ENCODE data around the gene ZBTB12.
"Not testable (repeated sequence)": the region's sequence is repeated elsewhere in the genome, so short reads cannot be mapped to it uniquely, and the experiment has no call there.

Gene ZBTB12

DNA sequence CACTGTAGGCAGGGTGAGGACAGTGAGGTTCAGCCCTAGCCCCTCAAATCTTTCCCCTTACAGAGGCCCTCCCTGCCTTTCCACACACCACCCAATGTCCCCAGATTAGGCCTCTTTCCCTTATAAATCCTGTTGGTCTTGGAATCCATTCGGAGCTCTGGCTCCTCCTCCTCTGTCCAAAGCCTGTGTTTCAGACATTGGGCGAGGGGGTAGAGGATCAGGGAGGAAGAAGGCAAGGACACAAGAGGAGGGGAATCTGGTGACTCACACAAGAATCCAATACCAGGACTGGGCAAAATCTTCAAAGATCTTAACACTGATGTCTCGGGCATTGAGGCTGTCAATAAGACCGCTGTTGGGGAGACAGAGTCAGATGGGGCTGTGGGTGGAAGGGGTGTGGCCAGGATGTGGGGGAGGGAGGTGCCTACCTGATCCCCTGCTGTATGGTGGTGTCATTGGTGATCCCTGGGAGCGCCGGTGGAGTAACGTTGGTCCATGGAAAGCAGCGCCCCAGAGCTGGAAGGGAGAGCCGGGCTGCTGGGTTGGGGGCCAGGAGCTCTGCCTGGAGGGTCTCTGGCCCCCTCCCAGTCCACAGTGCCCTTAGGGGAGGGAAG, 30.7 kb downstream of the ZBTB12 start:
- DNase-seq, result no peak

DNA sequence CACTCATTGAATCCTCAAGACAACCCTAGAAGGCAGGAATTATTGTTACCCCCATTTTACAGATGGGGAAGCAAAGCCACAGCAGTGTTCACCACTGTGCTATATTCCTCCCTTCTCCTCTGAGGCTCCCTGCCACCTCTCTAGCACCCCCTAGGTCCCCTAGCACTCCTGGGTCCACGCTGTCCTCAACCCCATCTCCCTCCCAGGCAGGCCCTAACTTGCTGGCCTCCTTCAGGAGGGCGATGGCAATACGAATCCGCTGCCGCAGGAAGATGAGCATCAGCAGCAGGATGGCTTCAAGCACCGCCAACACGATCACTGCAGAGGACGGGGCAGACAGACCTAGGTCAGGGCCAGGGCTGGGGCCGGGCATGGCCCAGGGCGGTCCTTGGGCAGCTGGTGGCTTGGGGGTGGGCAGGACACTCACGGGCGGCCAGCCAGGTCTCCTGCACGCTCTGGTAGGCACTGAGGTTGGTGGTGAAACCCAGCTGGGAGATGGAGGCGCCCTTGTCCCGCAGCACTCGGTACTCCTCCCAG, 31.4 kb downstream of the ZBTB12 start:
- no peak for DNase-seq

DNA sequence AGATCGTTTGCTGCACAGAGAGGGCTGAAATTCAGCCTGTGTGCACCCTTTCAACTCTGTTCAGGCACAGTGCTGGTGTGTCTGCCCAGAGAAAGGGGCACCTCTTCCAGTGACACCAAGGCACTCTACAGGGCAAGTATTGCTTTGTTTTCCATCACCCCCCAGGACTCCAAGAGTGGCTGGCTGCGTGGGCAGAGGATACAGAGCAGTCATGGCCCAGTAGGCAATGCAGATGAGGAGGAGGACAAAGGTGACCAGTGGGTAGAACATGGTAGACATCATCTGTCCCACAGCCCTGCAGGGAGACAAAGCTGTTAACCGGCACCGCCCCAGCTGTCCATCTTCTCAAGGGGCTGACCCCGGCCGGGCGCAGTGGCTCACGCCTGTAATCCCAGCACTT, 32.5 kb downstream of the ZBTB12 start:
- DNase-seq, result no peak

DNA sequence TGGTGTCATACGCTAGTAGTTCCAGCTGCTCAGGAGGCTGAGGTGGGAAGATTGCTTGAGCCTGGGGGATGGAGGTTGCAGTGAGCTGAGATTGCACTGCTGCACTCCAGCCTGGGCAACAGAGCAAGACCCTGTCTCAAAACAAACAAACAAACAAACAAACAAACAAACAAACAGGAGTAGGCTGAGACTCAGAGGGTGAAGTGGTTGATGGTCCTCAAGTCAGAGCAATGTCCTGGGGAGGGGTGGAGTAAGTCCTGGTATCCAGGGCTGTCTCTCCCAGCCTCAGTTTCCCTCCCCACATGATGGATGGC, 33.3 kb downstream of the ZBTB12 start:
- not testable (repeated sequence) for DNase-seq

DNA sequence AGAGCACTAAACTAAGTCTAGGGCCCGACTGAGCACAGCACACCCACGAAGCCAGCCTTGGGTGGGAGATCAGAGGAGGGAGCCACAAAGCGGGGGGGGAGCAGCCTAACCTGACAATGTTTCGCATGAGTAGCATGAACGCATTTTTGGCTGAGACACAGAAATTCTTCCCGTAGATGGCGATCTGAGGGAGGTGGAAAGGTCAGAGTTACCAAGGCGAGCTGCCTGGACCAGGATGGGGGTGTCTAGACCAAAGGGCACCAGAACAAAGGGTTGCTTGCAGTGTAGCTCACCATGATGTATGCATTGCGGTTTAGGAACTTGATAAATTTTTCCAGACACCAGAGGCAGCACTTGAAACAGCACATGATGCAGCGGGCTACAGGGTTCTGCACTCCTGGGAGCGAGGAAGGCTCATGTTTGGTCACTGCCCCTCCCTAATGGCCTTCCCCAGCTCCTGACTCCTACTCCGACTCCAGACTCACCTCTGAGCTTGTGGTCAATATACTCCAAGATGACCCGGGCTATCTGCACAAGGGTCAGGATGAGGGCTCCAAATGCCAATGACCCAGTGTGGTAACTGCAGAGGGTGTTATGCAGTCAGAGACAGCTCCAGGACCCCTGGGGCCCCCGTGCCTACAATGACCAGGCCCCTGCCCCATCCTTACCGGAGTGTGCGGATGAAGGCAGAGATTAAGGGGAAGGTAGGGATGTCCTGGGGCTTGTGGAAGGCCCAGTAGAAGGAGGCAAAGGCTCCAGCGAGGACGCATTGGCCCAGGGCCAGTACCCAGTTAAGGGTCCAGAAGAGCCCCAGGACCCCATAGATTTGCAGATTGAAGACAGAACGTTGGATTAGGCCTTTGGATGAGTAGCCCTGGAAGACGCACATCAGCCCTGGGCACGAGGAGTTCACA, 36.4 kb downstream of the ZBTB12 start:
- no peak for DNase-seq

DNA sequence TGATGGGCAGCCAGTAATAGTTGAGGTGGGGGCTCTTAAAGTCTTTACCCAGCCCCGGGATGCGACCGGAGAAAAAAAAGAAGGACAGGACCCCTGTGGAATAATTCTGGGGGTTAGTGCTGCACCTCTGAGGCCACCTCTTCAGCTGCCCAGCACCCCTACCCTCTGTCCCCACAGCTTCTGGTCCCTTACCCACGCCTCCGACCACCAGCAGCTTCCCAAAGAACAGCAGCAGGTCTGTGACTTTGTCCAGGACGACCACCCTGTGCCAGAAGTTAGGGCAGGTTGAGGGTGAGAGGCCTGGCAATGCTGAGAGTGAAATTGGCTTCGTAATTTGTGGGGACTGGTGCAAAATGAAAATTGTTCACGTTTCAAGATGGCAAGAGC, 37.1 kb downstream of the ZBTB12 start:
- DNase-seq, result no peak

DNA sequence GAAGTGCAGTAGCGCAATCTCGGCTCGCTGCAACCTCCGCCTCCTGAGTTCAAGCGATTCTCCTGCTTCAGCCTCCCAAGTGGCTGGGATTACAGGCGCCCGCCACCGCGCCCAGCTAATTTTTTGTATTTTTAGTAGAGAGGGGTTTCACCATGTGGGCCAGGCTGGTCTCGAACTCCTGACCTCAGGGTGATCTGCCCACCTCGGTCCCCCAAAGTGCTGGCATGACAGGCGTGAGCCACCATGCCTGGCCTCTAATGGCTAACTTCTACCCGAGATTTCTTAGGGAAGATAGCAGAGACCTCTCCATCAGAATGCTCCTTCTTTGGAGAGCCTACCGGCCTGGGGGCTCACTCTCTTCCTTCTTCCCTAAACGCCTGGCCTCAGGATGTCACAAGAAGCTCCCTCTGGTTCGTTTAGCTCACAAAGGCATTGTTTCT, 37.7 kb downstream of the ZBTB12 start:
- DNase-seq, result not testable (repeated sequence)

DNA sequence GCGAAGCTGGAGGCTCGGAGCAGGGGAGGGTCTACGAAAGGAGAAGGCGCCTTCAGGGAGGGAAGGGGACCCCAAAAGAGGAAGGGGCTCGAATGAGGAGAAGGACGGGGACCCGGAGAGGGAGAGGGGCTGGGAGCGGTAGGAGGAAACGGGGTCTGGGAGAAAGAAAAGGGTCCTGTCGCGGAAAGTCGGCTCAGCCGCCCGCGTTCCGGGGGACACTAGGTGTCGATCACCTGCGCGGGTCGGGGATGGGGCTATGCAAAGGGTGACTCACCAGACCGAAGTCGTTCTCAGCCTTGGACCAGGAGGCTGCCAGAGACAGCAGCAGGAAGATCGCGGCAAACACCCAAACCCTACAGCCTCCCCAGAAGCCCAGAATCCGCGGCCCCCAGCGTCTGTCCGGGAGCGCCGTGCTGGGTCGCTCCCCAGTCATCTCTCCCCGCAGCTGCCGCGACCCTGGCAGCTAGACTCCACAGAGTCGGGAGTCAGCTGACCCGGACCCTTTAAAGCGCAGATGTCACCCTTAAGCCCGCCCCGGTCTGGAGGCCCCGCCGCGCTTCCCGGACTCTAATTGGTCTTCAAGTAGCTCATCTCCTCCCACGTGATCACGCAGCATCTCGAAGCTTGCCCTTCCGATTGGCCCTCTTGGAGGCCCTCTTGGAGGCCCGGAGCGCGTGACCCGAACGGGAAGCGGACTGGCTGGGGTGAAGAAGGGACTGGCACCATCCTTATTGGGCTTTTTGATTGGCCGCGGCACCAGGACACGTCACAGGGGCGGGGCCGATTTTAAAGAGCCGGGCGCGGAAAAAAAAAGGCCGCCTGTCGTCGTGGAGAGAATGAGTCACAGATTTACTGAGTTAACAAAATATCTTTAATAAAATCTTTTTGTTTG, 39.3 kb downstream of the ZBTB12 start, which contains the start of gene NEU1:
Gene NEU1, minus strand, starts transcription at position 478 of the 892 bp plus-strand sequence. Its CDS starts 45 bp downstream, at position 433.
- DNase-seq, result peak; percentile 98

DNA sequence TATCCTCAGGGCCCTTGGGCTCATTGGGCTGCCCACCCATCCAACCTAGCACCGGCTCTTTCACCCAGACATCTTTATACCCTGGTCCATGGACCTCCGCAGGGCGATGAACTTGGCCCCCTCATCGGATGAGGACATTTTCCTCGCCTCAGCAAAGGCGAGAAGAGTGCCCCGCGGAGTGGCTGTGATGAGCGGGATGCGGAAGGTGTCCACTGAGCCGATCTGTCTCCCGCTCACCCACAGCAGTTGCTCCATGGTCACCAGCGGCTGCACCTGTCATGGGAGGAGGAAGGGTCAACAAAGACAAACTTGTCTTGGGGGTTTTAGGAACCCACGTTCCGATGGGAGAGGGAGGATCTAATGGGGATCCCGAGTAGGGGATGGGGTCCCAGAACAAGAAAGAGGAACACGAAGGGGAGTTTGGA, 40.0 kb downstream of the ZBTB12 start:
- DNase-seq, result no peak

DNA sequence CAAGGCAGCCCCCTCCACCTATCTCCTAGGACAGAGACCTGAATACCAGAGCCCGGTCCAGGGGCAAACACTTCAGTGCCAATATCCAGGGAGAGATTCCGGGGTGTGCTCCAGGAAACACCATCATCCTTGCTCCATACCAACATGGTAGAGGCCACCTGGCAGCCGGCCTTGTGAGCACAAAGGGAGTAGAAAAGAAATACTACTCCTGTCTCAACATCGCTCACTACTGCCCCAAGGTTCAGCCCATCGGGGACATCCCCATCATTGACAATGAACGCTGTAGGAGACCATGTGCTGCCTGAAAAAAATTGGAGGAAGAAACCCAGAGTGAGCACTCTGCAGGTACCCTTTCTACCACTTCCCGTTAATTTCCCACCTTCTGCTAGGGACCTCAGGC, 40.7 kb downstream of the ZBTB12 start:
- no peak for DNase-seq

DNA sequence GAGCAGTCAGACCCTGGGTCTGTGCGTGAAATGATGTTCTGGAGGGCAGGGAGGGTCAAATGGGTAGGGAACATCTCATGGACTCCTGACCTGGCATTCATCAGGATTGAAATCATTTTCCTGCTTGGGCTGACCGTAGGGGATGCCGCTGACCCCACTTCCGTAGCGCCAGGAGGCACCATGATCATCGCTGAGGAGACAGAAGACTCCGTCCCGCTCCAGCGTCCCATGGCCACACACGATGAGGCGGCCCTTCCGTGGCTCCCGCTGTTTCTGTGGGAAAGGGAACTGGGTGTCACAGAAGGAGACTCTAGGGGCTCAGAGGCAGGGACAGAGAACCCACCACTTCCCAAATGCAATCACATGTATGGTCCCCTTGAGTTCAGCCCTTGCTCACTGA, 41.5 kb downstream of the ZBTB12 start:
- no peak for DNase-seq

DNA sequence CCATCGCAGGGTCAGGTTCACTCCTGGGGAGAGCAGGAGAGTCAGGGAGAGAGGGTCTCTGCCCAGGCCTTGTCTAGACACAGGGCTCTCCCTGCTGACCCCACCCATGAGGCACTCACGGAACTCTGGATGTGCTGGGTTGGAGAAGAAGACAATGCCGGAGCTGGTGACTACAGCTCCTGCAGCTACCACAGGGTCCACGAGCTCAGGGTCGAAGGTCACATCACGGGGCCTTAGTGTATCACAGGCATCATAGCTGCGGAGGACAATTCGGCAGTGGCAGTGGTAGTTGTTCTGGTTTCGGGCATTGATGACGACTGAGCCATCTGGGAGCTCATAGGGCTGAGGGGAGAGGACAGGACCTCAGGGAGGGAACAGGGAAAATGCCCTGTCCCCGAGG, 42.0 kb downstream of the ZBTB12 start:
- no peak for DNase-seq

DNA sequence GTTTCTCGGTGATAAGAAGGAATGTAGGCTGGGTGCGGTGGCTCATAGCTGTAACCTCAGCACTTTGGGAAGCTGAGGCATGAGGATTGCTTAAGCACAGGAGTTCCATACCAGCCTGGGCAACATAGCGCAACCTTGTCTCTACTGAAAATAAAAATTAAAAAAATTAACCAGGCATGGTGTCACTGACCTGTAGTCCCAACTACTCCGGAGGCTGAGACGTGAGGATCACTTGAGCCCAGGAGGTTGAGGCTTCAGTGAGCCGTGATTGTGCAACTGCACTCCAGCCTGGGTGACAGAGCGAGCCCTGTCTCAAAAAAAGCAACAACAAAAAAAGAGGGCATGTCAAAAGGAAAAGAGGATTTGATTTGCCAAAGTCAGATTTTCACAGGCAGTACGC, 43.2 kb downstream of the ZBTB12 start:
- DNase-seq, result no peak

DNA sequence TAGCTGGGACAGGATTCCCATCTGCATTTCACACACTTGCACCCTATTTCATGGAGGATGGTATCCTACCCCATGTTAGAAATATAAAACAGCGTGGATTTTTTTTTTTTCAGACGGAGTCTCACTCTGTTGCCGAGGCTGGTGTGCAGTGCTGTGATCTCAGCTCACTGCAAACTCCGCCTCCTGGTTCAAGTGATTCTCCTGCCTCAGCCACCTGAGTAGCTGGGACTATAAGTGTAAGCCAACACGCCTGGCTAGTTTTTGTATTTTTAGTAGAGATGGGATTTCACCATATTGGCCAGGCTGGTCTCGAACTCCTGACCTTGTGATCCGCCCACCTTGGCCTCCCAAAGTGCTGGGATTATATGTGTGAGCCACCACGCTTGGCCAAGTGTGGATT, 44.1 kb downstream of the ZBTB12 start:
- not testable (repeated sequence) for DNase-seq

DNA sequence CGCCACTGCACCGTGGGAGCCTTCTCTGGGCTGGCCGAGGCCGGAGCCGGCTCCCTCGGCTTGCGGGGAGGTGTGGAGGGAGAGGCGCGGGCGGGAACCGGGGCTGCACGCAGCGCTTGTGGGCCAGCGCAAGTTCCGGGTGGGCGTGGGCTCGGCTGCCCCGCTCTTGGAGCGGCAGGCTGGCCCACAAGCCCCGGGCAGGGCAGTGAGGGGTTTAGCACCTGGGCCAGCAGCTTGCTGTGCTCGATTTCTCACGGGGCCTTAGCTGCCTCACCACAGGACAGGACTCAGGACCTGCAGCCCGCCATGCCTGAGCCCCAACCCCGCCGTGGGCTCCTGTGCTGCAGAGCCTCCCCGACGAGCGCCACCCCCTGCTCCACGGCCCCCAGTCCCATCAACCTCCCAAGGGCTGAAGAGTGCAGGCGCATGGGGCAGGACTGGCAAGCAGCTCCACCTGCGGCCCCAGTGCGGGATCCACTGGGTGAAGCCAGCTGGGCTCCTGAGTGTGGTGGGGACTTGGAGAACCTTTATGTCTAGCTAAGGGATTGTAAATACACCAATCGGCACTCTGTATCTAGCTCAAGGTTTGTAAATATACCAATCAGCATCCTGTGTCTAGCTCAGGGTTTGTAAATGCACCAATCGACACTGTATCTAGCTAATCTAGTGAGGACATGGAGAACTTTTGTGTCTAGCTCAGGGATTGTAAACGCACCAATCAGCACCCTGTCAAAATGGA, 49.7 kb downstream of the ZBTB12 start:
- not testable (repeated sequence) for DNase-seq

DNA sequence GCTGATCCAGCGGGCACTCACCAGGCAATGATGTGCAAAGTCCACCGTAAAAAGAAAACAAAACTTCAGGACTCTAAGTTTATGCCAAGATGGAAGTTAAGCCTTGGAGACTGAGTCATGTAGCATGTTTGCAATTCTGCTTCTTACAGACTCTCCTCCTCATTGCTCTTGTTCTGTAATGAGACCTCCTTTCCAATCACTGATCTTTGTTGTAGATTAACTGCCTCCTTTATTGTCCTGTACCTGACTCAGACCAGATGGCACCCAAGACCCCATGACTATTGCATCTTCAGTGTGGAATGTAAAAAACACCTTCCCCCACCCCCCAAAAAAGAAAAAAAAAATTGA, 50.4 kb downstream of the ZBTB12 start:
- DNase-seq, result no peak

DNA sequence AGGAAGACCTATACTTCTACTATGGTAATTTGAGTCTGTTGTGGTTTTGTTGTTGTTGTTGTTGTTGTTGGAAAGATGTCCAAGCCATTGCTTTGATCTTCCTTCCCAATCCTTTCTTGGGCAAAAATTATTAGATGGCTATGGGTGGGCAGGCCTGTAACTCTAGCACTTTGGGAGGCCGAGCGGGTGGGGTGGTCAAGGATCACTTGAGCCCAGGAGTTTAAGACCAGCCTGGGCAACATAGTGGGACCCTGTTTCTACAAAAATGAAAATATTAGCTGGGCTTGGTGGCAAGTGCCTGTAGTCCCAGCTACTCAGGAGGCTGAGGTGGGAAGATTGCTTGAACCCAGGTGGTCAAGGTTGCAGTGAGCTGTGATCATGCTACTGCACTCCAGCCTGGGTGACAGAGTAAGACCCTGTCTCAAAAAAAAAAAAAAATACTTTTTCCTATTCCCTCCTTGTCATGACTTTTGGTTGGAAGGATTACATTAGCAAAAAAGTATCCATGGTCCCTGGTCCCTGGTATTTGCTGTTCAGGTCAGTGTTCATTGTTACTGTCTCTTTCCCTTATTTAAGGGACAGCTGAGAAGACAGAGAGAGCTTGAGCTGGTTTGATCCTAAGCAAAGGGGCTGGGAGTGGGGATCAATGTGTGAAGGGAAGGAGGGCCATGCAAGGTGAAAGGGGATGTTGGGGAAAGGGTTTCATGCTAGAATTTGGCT, 51.0 kb downstream of the ZBTB12 start:
- no peak for DNase-seq
